T-helper 22 cell (primary cell): ENCODE data around the gene PNPLA7.

Experiments used
- DNase-seq: peaks from one replicate; pipeline ENCODE4 v3.0.0-alpha.2; 2020; ENCODE audit warnings: low read depth

Gene PNPLA7

DNA sequence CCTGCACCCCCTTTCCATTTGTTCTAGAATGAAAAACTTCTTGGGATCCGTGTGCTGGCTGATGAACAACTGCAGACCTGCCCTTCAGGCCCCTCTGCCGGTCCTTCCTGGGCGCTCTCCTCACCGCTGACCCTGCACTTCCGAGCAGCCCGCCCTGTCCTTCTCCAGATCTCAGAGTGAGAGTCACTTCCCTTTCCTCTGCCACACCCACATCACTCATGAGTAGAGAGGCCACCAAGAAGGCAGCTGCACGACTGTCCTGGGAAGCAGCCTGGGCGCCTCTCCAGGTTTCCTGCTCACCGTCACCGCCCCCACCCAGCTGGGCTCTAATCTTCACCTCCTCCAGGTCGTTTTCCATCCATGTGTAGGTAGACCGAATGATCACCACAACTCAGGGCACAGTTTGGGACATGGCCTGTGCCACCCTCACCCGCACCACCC, 56.1 kb downstream of the PNPLA7 start:
- no peak for DNase-seq

DNA sequence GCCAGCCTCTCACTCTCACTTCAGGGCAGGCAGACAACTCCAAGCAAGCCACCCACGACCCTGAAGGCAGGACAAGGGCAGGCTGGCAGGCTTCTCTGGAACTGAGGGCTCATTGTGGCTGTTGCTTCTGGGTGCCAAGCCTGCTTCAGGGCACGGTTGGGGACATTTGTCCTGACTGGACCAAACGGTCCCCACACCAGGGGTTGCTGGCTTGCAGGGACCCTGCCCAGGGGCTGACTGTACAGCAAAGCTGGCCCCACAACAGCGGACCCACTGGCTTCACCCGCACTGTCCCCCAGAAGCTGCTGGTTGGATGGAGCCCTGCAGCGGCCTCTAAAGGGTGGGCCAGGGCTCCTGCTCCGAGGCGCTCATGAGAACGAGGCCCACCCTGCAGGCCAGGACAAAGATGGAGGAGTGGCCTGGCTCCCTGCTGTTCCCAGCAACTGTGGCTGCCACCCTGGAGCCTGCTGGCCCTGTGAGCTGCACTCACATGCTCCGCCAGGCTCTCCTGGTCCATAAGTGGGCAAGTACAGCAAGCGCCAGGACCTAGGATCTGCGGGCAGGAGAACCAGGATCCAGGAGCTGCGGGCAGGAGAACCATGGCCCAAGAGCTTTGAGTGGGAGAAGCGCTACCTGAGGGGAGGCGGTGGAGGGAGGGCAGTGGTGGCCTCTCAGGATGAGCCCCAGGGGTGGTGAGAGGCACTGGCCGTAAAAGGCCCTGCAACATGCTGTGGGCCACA, 56.7 kb downstream of the PNPLA7 start:
- no peak for DNase-seq

DNA sequence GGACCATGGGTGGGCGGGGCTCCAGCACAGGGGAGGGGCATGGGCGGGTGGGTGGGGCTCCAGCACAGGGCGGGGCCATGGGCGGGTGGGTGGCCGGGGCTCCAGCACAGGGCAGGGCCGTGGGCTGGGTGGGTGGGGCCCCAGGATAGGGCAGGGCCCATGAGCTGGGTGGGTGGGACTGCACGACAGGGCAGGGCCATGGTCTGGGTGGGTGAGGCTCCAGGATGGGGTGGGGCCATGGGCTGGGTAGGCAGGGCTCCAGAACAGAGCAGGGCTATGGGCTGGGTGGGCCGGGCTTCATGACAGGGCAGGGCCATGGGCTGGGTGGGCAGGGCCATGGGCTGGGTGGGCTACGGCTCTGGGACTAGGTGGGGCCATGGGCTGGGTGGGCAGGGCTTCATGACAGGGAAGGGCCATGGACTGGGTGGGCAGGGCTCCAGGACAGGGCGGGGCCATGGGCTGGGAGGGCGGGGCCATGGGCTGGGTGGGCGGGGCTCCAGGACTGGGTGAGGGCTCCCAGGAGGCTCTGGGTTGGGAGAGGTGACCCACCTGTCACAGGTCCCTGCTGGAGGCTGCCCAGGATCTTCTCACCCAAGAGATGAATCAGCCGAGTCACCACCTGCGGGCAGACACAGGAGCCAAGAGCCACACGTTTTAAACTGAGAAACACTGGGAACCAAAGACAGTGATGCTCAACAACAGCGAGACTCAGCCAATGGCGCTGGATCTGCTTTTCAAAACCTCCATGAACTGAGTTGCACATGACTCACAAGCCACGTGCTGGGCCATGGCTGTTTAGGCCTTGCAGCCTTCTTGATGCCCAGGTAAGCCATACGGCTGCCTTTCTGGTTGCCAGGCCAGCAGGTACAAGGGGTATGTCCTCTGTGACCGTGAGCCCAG, 57.5 kb downstream of the PNPLA7 start:
- no peak for DNase-seq

DNA sequence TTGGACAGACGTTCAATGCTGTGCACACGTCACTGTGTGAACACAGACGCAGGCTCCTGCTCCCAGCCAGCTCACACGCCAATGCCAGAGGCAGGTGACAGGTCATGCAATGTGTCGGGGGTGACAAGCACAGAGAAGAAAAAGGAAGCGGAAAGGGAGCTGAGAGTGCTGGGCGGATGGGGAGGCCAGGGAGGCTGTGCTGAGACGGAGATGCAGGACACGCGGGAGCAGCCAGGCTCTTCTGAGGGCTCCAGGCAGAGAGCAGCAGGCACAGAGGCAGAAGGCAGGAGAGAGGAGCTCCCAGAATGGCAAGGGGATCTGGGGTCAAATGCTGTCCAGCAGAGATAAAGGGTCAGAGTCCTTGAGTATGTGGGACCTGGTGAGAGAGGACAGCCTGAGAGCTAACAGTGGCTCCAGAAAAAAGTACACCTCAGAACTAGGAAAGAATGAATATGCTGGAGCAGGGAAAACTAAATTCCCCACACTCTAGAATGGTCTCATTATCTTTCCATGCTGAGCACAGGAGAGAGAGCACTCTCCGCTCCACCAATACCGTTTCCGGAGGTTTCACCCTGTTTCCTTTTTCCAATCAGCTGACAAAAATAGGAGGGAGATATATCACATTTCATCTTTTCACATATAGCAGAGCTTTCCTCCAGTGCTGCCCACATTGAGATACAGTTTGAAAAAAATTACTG, 58.3 kb downstream of the PNPLA7 start:
- DNase-seq, result no peak

DNA sequence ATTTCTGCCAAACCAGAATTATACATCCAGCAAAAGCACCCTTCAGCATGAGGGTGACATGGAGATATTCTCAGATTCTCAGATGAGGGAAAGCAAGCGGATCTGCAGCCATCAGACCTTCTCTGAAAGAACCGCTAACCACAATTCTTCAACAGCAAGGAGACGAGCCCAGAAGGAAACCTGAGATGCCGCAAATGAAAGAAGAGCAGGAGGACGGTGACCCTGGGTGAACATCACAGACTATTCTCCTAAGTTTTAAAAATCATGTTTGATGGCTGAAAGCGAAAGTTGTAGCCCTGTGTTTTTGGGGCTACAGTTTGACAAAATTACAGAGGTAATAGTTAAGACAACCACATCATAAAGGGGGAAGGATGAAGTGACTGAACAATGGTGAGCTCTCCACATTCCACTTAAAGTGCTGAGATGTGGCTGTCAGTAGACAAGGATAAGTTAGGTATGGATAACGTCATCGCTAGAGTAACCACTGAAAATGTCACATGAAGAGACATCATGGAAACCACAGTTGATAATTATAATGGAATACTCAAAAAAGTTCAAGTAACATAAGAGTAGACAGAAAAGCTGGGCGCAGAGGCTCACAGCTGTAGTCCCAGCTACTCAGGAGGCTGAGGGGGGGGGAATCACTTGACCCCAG, 59.5 kb downstream of the PNPLA7 start:
- DNase-seq, result no peak

DNA sequence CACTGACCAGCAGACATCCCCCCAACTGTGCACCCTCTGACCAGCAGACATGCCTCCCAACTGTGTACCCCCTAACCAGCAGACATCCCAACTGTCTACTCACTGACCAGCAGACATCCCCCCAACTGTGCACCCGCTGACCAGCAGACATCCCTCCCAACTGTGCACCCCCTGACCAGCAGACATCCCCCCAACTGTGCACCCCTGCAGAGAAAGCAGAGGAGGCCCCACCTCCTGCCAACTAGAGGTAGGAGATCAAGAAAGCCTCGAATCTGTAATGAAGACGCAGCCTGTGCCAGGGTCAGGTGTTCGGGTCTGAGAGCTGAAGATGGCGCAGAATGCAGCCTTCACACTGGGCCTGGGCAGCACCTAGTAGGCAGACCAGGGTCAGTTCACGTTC, 61.3 kb downstream of the PNPLA7 start:
- DNase-seq, result no peak

DNA sequence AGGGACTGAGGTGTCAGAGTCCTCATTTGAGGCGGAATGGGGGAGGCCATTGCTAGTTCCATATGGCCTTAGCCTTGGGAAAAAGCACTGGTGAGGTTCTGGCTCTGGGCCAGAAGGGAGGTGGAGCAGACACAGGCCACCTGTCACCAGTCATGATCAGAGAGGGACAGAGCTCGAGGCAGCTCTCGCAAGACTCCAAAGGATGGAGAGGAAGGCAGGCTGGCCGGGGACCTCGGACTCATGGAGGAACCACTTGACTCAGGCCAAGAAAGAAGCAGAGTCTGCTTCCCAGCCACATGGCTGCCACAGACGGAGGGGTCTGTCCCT, 61.9 kb downstream of the PNPLA7 start:
- DNase-seq, result no peak

DNA sequence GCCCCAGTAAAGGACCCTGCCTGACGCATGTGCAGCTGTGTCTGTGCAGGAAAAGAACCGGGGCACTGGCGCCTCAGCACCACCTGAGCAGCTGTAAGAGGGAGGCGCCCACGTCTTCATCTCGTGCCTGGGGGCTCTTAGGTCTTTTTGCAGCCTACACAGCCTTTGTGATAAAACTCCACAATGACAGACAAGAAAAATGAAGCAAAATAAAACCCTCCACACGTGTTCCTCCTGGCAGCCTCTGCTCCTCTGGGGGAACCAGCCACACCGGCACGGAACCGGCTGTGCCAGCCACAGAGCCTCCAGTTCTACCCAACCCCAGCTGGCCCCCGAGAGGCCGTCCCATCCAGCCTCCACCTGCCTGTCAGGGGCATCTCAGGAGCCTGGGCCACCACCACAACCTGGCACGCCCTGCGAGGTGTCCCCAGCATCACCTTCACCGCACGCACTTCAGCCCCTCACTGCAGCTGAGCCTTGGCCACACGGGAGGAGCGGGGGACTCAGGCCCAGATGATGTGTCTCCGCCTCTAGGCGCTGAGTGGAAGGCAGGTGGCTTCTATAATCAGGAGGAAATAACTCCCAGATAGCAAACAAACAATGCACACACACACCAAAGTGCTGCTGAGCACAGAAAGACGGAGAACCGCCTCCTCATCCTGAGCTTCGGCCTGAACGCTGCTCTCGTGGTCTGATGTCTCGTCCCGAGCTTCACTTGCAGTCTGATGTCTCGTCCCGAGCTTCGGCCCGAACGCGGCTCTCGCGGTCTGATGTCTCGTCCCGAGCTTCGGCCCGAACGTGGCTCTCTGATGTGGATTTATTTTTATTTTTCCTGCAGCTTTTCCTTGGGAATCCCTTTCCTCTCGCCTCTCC, 62.5 kb downstream of the PNPLA7 start:
- no peak for DNase-seq

DNA sequence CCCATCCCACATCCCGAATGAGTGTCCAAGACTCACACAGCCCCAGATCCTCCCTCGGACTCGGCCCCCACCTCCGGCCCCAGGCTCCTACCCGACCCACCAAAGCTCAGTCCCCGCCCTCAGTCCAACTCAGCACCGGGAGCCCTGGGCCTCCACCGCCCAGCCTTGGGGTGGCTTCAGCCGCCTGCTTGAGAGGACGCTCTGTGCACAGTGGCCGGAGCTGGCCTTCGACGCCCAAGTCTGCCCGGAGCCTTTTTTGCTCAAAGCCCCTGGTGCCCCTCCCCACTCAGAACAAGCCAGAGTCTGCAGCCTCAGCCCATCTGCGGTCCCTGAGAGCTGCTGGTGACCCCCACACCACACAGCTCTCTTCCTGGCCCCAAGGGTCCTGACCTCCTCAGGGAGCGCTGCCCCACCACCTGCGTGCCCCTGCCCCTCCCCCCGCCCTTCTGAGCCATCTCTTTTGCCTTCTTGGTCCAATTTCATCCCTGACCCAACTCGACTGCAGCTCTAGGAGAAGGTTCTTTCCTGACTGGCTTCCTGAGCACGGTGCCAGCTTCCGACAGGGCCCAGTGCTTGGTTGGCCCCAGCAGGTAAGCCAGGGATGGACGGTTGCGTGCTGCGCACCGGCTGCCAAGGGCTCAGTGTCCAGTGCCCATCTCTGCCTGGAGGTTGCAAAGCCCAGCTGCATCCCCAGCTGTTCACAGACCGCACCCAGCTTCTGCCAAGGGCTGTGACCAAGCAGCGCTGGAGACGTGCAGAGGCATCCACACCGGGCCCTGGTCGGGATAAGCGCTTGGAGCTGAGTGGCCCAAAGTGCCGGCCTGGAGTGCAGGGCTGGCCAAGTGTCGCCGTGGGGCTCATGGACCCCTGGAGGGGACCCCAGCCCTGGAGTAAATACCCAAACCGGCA, 63.4 kb downstream of the PNPLA7 start:
- DNase-seq, result no peak

DNA sequence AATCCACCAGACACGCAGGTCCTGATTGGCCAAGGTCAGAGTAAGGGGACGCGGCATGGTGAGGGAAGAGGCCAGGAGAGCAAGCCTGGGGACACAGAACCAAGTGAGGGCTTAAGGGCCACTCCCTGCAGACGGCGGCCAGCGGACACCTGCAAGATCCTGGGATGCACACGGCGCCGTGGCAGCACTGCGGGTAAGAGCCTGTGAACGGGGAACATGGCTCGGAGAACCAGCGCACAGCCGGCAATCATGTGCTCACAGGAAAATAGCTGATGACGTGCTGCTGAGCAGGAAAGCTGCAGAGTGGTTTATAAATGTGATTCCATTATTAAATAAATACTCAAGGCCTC, 64.1 kb downstream of the PNPLA7 start:
- no peak for DNase-seq

DNA sequence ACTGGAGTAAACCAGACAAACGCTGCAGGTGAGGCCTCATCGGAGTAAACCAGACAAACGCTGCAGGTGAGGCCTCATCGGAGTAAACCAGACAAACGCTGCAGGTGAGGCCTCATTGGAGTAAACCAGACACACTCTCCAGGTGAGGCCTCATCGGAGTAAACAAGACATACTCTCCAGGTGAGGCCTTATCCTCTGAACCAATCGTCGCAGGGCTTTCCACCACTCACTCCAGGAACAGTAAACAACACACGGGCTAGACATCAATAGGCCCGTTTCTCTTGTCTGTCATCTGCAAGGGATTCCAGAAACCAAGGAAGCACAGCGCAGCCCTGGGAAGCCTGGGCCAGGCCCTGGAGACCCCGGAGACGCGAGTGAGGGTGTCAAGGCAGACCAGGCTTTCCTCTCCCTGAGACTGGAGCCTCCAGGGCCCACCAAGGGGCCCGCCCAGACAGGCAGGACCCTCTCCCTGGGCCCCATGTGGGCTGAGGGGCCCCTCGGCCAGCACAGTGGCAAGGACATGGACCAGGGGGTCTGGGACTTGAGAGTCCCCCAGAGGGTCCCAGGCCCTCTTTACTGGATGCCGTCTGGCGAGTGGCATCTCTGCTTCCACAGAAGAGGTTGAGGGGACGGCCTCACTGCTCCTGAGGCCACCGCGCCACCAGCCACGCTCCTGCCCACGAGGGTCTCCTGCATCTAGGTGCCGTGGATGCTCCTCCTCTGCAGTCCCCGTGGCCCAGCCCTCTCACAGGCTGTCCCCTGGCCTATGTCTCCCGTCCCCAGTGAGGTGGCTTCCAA, 64.7 kb downstream of the PNPLA7 start:
- DNase-seq, result no peak

DNA sequence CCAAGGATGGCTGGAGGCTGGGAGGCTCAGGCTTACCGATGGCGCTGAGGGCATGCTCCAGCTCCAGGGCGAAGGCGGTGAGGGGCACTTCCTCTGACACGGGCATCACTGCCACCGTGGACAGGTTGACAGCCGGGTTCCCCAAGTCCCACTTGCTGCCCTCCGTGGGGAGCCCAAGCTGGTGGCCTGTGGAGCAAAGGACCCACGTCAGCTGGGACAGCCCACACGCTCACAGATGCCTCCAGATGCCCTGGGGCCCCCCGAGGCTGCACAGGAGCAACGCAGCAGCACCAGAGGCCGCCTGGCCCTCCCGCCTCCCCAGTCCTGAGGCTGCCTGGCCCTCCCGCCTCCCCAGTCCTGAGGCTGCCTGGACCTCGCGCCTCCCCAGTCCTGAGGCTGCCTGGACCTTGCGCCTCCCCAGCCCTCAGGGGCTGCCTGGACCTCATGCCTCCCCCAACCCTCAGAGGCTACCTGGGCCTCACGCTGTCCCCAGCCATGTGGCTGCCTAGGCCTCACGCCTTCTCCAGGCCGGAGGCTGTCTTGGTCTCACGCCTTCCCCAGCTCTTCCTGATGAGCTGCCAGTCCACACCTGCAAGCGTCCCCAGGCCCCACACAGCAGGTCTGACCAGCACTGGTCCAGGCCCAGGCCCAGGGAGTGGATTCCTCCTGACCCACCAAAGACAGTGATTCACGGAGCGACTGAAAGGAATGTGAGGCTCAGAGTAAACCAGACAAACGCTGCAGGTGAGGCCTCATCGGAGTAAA, 65.5 kb downstream of the PNPLA7 start:
- DNase-seq, result no peak

DNA sequence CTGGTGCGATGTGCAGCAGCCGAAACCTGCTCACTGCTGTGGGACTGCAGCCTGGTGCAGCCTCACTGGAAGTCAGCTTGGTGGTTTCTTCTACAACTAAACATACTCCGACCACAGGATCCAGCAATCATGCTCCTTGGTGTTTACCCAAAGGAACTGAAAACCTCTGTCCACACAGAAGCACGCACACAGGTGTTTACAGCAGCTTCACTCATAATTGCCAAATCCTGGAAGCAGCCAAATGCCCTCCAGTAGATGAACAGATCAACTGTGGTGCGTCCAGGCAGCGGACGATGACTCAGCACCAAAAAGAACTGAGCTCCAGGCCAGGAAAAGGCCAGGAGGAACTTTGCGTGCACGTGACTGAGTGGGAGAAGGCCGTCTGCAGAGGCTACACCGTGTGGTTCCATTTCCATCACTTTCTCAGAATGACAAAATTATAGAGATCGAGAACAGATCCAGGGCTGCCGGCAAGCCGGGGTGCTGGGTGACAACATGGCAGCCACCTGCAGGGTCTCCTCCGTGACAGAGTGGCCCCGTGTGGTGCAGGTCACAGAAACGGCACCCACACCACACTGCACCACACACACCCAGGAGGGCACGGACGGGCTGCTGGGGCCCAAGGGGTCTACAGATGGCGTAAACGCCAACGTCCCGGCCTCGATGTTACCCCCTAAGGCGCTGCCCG, 68.0 kb downstream of the PNPLA7 start:
- DNase-seq, result no peak

DNA sequence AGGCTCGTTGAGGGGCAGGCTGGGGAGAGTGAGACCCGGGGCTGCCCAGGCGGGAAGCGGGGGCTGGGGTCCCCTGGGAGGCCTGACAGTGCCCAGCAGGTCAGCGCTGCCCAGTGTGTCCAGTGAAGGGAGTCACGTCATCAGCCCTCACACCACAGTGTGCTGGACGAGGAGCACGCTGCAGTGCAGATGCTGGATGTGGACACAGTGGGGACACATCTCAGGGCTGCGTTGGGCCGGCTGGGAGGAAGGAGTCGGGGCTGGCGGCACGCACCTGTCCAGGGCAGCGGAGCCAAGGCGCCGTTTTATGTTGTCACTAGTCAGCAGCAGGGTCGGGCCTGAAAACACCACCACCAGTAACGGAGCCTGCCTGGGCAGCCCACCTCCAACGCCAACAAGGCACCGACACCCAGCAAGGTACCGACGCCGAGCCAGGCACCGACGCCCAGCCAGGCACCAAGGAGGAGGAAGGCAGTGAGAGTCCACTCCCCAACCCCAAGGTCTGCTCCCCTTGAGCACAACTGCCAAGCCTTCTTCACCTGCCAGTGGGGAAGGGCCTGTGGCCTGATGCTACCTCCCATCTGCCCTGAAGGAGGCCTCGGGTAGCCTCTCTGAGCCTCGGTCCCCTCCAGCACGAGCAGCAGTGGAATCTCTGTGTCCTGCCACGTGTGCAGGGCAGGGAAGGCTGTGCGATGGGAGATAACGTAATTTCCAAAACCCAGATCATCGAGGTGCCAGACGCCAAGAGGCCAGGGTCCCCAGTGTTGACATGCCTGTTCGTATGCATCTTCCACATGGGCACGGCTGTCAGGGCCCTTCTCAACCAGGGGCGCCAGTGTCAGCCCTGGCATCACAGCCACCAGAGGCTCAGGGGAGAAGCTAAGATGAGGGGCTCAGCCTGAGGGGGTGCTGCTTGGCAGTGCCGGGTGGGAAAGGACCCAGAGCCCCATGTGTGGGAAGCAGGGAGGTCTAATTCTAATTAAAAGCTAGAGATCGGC, 69.2 kb downstream of the PNPLA7 start:
- no peak for DNase-seq

DNA sequence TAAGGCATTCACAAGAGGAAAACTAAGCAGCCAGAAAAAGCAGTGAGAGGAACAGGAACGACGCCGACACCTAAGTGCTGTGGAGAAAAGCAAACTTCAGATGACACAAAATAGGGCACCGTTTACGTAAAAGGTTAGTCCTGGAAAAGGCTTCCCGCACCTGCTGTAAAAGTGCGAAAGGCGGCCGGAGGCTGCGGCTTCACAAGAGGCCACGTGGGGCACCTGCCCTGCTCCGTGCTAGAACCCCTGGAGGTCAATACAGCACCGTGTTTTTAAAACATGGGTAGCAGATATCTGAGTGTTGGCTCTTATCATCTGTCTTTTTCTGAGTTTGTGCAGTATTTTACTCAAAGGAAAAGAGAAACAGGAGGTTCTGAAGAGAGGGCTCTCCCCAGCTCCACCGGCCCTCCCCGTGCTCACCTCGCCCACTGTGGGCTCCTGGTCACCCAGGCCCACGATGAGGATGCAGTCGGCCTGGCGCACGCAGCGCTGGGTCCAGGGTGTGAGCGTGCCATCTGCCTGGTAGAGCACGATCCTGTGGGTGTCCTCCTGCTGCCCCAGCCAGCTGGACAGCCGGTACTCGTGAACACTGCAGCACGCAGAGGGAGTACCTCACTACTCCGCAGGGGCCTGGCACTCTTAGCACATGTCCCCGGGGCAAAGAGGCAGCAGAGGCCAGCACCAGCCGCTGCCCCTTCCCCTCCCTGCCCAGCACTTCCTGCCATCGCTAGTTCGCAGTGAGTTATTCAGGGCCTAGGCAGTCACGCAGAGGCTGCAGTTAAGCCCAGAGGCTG, 70.1 kb downstream of the PNPLA7 start:
- no peak for DNase-seq
